ENCODE measurements around the gene SELENOT.

Gene SELENOT, protein sequence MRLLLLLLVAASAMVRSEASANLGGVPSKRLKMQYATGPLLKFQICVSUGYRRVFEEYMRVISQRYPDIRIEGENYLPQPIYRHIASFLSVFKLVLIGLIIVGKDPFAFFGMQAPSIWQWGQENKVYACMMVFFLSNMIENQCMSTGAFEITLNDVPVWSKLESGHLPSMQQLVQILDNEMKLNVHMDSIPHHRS

GRCh38 chr3:150603153-150603979 is at the start of gene SELENOT:
TSS of gene SELENOT (plus strand) at chr3:150603321. CDS start at chr3:150603363, 42 bp downstream.
- peak; percentile 6 for TF ChIP-seq CTCF (IDR thresholded peaks at IDR 0.05; ENCODE audit: low read depth, low read length, missing control alignments)
- DNase-seq (ENCODE audit: extremely low read depth, low read depth) = peak; percentile 89
- peak within 1 kb of the TSS; percentile 93 for H3K4me3 ChIP-seq (replicated peaks; ENCODE audit: low read depth, low read length)

DNA sequence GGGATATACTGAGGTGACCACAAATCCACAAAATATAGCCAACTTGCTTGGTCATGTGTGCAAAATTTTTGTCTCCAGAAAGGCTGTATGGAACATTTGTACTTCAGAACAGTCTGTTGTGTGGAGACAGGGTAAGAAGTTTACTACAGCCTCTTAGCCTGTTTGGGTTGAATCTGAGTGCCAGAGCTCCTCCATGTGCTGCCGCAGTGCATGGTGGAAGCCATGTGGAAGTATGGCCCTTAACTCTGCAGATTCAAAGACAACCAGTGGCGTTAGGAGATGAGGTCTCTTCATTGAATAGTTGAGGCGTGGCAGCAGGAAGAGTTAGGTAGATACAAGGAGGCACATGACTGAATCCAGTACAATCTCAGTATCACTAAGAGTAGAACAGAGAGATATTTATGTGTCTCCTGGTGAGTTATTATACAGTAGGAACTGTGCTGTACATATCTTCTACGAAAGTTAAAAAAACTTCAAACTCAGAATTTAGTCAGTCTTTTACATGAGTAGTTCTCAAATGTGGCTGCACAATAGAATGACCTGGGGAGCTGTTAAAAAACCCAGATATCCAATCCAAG is 47.2 kb upstream of the SELENOT start:
- no peak for DNase-seq (ENCODE audit: extremely low read depth, low read depth)
- no peak for TF ChIP-seq CTCF (IDR thresholded peaks at IDR 0.05; ENCODE audit: low read depth, low read length, missing control alignments)

DNA sequence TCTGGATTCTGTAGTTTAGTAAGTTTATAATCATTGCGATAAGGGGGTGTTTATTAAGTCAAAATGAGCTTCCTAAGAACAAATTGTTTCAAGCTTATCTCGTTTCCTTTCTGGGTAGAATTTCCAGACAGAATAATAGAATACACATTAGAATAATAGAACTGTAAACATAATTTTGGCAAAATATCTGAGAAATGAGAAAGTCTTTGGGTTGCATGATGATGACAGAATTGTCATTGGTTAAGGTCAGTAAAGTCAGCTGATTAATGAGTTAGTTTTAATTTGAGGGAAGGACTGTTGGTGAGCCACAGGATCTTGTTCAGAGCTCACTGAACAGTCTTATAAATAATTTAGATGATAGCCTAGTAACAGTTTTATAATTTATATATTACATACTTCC is 46.3 kb upstream of the SELENOT start:
- TF ChIP-seq CTCF (IDR thresholded peaks at IDR 0.05; ENCODE audit: low read depth, low read length, missing control alignments) = no peak
- DNase-seq (ENCODE audit: extremely low read depth, low read depth) = no peak
- H3K4me3 ChIP-seq (replicated peaks; ENCODE audit: low read depth, low read length) = no peak overlapping the region

More for the DNA sequence above, 47.2 kb upstream of the SELENOT start:
- H3K4me3 ChIP-seq (replicated peaks; ENCODE audit: low read depth, low read length) = no peak overlapping the region

DNA sequence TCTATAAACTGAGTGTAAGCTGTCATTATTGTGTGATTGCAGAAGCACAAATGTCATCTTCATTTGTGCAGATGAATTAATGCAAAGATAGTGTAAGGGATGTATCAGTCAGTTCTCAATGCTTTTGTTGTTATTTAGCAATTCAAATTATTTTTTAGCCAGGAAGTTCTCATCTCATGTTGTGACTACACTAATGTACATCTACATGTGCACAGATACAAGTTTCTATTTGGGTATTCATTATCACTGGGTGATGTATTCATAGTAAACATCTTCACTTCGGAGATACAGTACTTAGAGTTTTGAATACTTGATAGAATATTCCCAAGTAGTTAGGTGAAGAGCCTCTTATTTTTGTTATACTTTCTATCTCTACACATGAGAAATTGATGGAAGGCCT is 45.4 kb upstream of the SELENOT start:
- TF ChIP-seq CTCF (IDR thresholded peaks at IDR 0.05; ENCODE audit: low read depth, low read length, missing control alignments) = no peak
- H3K4me3 ChIP-seq (replicated peaks; ENCODE audit: low read depth, low read length) = no peak overlapping the region
- no peak for DNase-seq (ENCODE audit: extremely low read depth, low read depth)

DNA sequence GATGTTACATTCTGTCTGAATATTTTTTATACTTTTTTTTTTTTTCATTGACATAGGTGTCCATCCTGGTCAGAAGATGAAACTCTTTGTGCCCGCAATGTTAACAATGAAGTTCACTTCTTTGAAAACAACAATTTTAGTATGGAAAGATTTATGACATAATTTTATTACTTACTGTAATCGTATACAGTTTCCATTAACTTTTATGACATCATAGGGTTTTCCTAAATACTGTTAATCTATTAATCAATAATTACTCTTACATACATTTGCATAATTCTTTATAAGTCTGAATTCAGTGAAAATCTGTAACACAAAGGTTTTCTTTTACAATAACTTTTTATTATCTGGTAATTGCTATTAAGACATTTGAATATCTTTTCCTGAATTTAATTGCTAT is 38.9 kb upstream of the SELENOT start:
- H3K4me3 ChIP-seq (replicated peaks; ENCODE audit: low read depth, low read length) = no peak overlapping the region
- DNase-seq (ENCODE audit: extremely low read depth, low read depth) = no peak
- no peak for TF ChIP-seq CTCF (IDR thresholded peaks at IDR 0.05; ENCODE audit: low read depth, low read length, missing control alignments)

DNA sequence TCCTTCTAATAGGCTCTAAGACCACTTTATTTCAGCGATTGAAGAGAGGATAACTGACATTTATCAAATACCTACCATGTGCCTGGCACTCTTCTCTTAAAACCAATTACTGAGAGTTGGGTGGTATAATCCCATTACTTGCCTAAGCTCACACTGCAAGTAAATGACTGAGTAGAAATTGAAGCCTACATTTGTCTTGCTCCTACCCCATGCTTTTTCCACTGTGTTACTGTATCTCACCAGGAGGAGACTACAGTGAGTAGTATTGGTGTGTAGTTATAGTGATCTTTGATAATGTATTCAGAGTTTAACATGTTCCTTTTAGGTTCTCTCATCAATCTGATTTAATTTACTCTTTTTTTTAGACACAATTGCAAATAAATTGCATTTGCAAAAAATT is 35.8 kb upstream of the SELENOT start:
- no peak for DNase-seq (ENCODE audit: extremely low read depth, low read depth)
- TF ChIP-seq CTCF (IDR thresholded peaks at IDR 0.05; ENCODE audit: low read depth, low read length, missing control alignments) = no peak
- no peak overlapping the region for H3K4me3 ChIP-seq (replicated peaks; ENCODE audit: low read depth, low read length)

Data from HFF-Myc (cell line).